NCI-H2081 (cell line): ENCODE data around the gene EIF4E1B.

Experiments
- DNase-seq, 2 experiments: peaks; one replicate each; lab custom pipeline; 2025; lab: John Stamatoyannopoulos, UW

Gene EIF4E1B

DNA sequence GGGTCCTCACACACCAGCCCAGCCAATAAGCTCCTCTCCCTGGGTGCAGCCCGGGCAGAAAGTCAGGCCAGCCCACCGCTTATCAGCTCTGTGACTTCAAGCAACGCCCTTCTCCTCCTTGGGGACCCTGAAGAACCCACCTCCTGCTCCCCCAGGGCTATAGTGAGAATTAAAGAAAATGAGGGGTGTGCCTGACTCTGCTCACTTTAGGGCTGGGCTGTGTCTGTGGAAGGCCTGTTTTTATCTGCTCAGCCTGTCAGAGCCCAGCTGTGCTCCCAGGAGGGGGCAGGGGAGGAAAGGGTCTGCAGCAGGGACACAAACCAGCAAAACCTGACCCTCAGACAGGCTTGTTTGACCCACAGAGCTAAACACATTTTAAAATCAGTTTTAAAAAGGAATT is 24.4 kb upstream of the EIF4E1B start:
- DNase-seq = no peak

DNA sequence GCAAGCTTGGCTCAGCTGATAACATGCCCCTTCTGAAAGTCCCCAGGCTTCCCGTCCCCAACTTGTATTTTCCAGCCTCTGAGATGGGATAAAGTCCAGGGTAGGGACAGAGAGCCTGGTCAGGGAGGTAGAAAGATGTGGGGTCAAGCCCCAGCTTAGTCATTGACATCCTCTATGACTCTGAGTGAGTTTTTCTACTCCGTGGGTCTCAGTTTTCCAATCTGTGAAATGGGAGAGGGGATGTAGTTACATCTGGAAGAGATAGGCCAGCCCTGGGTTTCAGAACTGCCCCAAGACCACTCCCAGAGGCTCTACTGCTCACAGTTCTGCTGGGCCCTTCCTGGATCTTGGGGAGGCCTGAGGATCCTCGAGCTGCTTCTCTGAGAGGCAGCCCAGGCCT is 23.6 kb upstream of the EIF4E1B start:
- no peak for DNase-seq

DNA sequence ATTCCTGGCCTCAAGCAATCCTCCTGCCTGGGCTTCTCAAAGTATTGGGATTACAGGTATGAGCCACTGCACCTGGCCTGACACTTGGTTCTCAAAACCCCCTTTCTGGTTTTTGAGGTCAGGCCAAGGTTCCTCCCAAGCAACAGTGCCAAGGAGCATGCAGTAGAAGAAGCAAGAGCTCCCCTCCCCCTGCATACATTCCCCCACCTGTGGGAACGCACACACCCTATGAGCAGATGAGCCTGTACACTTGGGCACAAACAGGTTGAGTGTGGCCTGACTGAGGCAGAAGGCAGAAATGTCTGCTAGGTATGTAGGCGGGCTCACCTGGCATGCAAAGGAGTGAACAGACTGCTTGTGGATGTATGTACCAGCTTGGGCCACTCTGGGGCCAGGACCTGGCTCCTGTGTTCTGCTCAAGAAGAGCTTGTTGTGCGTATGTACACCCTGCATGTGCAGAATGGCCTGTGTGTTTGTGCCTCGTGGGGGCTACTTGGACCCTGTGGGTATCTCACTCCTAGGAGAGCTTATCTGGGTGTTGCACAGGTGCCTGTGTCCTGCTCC is 22.3 kb upstream of the EIF4E1B start:
- DNase-seq = no peak

DNA sequence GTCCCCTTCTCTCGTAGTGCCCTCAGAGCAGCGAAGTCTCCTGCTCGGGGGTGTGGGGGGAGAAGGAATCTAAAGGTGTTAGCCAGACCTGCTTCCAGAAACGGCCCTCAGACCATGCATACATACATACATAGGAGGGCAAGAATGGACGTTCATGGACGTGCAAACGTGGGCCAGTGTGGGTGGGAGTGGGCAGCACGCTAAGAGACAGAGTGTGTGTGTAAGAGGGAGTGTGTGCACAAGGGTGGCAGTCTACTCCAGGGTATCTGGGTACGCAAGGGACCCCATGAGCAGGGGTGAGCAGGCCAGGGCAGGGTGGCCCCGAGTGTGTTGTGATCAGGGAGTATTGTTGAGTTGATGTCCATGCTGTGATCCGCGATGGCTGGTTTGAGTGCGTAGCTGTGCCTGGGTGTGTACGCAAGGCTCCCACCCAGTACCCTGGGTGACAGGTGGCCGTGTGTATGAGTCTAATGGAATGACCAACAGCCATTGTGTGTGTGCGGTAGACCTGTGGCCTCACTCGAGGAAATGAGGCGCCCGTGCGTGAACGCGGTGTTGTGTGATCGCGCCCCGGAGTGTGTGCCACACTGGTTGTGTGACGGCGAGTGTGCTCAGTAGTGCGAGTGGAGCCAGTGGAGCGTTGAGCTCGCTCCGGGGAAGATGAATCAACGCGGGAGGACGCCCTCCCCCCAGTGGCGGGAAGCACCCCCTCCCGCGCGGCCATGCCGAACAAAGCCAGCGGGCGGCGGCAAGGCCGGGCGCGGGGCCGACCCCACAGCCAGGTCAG is 21.3 kb upstream of the EIF4E1B start:
- DNase-seq = peak in 1 of 2 experiments; percentile 12

DNA sequence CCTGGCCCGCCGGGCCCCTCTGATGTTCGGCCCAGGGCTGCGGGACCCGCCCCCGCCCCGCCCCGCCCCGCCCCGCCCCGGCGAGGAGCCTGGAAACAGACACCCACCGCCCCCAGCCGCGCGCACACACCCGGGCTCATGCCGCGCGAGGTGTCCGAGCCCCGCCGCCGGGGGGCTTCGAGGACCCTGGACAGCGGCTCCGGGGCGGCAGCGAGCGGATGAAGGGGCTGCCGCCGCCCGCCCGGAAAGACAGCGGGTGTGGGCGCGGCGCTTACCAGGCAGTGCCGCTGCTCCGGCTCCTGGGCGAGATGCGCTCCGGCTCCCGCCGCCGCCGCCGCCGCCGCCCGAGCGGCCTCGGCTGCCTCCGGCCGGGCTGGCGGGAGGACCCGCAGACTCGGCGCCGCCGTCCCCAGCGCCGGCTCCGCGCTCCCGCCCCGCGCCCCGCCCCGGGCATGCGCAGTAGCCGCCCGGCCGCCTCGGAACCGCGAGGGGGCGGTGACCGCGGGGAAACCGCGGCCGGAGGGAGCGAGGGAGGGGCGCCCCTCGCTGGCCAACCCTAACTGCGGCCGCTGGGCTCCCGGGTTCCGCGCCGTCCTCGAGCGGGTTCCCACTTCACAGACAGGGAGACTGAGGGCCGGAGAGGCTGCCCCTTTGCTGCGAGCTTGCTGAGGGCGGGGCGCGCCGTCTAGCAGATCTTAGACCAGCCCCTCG is 20.6 kb upstream of the EIF4E1B start, which contains the start of gene GPRIN1:
GPRIN1 (minus strand) TSS at position 433 of the 711 bp plus-strand sequence. CDS start 10,322 bp downstream, outside the sequence.
- peak; percentile 71 to 76 for DNase-seq

DNA sequence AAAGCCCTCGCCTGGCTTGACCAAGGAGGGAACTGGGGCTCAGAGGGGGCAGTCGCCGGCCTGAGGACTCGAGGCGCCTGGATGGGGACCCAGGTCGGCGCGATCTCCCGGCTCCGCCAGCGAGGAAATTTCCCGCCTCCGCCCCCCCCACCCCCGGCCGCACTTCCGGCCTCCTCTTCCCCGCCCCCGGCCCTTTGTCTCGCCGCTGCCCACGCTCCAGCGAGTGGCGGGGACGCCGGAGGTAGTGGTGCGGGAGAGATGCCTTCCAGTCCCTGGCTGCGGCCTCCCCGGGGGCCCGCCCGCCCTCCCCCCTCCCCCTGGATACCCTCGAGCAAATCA is 20.1 kb upstream of the EIF4E1B start:
- peak; percentile 41 to 56 for DNase-seq

DNA sequence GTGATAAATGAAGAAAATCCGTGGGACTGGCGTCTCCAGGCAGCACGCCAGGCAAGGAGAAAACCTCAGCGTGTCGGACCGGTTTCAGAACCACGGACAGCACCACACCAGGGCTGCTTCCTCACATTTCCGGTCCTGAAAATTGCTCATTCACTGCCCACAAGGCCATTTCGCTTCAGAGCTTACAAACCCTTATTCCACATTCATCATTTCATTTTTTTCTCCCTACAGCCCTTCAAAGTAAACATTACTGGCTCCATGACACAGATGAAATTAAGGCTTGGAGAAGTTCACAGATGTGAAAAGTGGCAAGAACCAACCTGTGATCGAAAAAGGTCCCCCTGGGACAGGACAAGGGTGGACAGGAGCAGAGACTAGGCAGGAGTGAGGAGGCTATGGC is 19.0 kb upstream of the EIF4E1B start:
- DNase-seq = no peak

DNA sequence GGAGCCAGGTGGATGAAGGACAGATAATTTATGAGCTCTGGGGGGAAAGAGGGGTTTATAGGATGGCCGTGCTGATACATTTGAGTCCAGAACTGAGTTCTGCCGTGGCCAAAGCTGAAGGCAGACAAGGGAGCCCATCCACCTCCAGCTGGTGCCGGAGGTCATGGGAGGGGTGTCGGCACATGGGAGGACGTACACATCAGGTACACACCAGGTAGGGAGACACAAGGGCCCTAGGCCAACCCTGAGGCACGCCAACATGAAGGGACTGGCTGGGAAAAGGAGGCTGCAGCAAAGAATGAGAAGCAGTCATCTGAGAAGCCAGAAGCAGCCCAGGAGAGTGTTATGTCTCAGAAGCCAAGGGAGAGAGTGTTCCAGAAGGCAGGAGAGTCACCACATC is 18.5 kb upstream of the EIF4E1B start:
- no peak for DNase-seq

DNA sequence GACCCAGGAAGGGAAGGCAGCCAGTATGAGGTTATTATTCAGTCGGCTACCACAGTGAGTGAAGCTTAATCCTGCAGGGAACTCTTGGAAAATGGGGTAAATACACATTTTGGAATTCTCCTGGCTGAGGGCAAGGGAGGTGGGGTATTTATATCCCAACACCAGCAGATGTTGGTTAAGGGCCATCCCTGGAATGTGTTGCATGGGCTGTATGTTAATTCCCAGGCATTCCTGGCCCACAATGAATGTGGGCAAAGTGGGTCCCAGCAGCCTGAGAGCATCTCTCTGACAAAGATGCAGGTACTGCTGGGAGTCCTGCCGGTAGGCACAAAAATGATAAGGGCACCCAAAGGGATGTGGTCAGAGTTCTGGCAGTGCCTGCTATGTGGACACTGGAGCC is 17.6 kb upstream of the EIF4E1B start:
- DNase-seq = no peak

DNA sequence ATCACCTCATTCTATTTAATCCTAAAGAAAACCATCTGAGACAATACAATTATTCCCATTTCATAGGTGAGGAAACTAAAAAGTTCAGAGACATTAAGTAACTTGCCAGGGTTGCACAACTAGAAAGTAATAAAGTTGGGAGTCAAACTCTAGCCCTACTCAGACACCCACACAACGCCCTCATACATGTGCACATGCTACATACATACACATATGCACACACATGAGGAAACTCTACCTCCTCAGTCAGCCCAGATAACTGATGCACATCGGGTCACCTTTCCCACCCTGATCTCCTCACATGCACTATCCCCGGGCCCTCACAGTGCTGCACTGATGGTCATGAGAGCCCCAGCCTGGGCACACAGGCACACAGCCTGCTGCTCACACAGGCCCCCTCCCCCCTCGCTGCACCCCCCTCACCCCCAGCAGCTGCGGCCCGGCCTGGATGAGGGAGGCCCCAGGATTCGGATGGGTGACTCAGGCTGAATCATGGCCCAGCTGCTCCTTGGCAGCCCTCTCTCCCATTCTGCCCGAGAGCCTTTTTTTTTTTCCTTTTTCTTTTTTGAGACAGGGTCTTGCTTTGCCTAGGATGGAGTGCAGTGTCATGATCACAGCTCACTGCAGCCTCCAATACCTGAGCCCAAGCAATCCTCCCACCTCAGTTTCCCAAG is 15.5 kb upstream of the EIF4E1B start:
- no peak for DNase-seq

DNA sequence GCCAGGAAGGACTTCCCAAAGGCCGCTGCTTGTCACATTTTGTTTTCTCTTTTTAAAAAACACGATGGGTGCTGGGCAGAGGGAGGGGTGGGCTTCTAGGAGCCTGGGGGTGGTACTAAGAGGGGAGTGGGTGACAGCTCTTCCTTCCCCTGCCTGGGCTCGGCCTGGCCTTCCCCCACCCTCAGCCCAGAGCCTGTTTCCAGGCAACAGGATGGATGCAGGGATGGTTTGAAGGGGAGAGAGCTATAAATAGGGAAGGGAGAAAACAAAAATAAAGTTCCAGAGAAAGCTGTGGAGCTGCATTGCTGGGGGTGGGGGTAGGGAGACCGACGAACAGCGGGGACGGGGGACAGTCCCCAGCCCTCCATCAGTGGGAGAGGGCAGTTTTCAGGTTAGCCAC is 14.0 kb upstream of the EIF4E1B start:
- DNase-seq = no peak

DNA sequence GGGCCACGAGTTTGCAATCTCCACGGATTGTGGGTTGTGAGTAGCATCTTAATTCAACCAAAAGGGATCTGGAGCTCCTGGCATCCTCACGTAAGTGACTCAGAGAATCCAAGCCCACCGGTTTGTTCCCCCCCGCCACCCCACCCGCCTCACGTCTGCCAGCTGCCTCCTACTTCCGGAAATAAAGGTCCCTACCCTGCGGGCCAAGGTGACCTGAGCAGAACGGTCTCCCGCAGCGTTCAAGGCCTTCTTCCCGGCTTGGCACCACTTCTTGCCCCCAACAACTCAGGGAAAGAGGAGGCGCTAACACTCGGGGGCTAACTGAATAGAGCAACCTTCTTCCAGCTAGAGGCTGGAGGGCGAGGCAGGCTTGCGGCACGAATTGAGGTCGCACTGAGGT is 11.7 kb upstream of the EIF4E1B start:
- no peak for DNase-seq

DNA sequence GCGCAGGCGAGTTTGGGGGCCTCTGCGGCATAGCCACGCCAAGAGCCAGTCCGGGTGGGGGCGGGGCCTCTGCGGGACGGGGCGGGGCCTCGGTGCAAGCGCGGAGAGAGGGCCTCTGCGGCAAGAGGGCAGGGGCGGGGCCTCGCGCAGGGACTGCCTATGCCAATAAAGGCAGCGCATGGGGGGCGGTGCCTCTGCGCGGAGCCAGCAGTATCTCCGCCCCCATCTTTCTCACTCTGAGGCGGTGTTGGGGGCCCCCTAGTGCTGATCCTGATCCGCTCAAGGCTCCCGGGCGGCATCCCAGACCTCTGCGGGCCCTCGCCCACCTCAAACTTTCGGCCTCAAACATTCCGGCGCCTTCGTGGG is 11.3 kb upstream of the EIF4E1B start:
- DNase-seq = peak; percentile 62 to 69

DNA sequence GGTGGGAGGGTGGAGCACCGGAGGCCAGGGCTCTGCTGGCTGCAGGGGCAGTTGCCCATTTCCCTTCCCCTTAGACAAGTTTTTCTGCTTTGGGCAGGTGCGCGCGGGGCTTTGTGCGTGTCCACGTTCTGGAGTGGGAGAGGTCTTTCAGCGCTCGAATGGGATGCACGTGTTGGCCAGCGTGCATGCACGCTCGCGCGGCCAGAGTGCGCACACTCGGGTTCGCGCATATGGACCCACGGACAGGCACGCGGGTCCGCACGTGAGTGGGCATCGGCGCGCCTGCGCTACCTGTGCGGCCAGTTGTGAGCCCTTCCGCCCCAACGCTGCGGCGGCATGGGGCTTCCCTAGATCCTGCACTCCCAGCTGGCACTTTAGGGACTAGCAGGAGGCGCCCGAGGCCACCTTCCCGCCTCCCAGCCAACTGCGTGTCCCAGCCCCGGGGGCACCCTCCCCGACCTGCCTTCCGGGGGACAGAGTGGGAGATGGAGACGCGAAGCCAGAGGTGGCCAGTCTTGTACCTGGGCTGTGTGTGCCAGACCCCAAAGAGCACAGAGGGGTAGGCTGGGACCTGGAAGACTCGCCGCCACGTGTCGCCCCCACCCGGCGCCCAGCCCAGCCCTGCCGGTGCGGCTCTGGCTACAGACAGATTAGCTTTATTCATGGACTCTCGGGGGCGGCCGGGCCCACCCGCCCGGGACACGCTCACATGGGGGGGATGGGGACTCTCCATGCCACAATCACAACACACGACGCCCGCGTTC is 10.7 kb upstream of the EIF4E1B start:
- DNase-seq = no peak

DNA sequence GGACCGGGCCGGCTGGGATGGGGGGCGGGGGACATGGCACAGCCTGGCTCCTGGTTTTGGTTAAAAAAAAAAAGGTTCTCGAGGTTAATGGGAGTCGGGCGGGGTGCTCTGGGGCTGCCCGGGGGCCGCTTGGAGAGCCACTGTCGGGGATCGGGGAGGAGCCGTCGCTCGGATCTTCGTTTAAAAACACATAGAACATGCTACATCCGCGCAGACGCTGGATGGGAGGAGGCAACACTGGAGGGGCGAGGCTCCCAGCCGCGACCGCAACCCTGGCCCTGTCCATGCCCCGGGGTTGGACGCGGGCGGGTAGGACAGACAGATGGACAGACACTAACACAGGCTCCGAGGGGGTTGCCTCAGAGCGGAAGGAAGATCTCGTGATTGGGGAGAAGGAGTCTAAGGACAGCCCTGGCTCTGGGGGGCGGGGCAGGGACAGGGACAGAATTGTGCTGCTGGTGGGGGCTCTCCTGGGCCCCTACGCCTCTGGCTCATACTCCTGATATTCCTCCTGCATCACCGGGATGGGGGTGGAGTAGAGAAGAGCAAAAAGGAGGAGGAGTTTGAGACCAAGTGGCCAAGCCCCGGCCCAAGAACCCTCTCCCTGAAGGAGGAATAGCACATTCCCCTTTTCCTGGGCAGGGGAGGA is 10.0 kb upstream of the EIF4E1B start:
- no peak for DNase-seq

DNA sequence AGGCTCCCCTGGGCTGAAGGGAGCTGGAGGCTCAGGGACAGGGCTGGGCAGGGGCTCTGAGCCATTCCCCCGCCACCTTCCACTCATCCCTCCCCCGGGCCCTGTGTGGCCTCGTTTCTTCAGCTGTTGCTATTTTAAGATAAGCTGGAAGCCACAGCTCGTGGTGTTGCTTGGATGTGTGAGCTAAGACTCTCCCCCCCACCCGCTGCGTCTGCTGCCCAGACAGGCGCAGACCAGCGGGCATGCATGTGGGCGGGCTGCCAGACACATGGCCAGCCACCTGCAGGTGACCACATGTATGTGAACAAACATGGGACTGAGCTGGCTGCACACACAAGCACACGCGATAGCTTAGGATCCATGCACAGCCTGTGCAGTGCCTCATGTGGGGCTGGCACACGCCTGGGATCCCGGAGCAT is 8.8 kb upstream of the EIF4E1B start:
- DNase-seq = no peak

DNA sequence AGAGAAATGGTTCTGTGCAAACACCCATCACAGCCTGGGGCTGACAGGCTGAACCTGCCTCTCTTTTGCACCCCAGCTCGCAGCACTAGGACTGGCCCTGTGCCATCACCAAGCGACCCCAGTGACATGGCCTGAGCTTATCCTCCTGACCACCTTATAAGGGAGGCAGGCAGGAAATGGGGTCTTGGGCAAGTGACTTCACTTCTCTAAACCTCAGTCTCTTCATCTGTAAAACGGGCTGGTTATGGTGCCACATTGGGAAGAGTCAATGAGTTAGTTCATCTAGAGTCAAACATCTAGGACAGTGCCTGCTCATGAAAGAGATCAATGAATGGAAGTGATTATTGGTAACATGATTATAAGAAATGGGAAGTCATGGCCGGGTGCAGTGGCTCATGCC is 6.3 kb upstream of the EIF4E1B start:
- DNase-seq = no peak

DNA sequence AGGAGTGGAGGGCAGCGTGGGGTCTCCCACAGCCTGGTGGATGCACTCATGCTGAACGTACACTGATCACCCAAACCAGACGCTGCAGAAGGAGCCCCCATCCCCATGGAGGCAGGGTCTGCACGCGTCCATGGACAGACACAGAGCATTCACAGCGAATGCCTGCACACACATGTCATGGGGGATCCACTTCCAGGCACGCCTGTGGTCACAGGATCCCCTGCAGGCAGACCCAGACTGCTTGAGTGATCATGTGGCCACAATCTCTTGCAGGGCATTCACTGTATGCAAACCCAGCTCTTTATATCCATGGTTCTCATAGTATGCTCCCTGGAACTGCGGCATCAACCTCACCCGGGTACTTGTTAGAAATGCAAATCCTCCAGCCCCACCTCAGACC is 5.5 kb upstream of the EIF4E1B start:
- DNase-seq = no peak

DNA sequence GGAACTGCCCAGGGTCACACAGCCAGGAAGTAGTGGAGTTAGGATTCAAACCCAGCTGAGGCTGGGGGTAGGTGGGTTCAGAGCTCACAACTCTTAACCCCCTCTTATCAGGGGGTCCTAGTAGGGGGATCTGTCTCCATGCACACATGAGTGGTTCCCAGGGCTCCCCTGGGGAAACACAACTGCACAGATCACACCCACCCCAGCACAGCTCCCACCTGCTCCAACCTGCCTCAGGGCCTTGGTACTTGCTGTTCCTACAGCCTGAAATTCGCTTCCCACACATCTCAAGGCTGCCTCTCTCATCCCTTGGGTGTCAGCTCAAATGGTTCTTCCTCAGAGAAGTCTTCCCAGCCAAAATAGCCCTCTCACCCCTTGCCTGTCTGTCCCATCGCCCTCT is 5.0 kb upstream of the EIF4E1B start:
- DNase-seq = no peak

DNA sequence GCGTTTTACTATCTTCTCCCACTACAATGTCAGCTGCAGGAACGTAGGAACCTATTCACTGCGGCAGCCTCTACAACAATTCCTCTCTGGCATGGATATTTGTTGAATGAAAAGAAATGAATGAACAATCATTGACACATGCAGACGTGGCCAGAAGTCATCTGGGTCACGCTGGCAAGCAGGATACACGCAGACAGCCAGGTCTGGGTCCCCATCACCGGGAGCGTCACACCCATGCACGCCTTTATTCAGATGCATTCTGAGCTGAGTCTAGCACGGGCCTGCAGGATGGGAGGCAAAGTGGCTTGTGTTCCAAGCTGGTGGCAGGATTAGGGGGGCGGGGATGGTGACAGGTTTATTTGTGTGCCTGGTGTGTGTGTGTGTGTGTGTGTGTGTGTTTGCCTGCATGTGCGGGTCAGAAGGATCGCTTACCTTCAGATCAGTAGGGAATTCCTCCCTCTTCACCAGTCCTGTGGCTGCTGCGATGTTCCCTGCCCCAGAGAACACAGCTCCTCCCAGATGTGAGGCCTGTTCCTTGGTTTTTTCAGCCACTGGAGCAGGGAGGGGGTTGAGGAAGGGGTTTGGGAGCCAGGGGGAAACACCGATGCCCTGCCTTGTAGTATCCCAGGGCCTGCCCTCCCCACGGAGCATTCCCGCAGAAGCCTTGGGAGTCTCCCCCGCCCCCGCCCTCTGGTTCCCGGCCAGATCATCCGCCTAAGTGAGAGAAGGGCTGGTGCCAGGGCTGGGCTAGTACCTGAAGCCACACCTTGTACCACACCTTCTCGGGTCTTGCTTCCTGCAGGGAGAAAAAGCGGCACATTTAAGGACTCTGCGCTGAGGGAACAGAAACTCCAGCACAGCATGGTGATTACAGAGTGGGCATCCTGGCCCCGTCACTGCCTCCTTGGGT is 4.3 kb upstream of the EIF4E1B start:
- DNase-seq = no peak

DNA sequence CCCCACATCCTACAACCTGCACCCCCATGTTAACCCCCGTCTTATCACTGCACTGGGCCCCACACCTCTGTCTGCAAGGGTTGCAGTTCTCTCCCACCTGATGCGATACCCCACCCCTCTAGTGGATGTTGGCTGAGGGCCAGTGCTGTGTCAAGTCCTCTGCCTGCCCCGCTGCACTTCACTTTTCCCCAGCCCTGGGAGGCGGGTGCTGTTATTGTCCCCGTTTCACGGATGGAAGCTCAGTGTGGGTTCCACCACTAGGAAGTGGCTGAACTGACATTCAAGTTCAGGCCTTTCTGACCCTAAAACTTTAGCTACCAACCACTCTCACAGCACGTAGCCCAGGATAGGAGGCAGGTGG is 3.6 kb upstream of the EIF4E1B start:
- DNase-seq = no peak
